Upper lobe of right lung (tissue), 1 donor: Measurements from ENCODE around the gene ANKRD63. TPM values are rescaled to one million over a fixed set of nuclear protein-coding genes. Genes with fewer than 3 reads are reported as not detected.

Experiments
- ATAC-seq: fragments of 200-7000 bp; cut with Tn5 transposase; one replicate; pipeline ENCODE4 v1.9.1; 2020; ENCODE audit warnings: mild to moderate bottlenecking, moderate library complexity
- DNase-seq: peaks from one replicate; pipeline ENCODE4 v3.0.0-alpha.2; 2020
- H3K27ac ChIP-seq: fragments of 200-600 bp; one replicate; pipeline ENCODE4 v1.8.0; 2022
- H3K27me3 ChIP-seq: fragments of 200-600 bp; one replicate; pipeline ENCODE4 v1.8.0; 2022; ENCODE audit warnings: mild to moderate bottlenecking
- H3K36me3 ChIP-seq: fragments of 200-600 bp; one replicate; pipeline ENCODE4 v1.8.0; 2022
- H3K4me1 ChIP-seq: fragments of 200-600 bp; one replicate; pipeline ENCODE4 v1.8.0; 2022
- H3K4me3 ChIP-seq: fragments of 200-600 bp; one replicate; pipeline ENCODE4 v1.8.0; 2022; ENCODE audit warnings: mild to moderate bottlenecking
- H3K9me3 ChIP-seq: fragments of 200-600 bp; one replicate; pipeline ENCODE4 v1.8.0; 2022
- intact Hi-C: fragments of 100-400 bp; cut with DNase I; formaldehyde crosslinking; loops from one replicate; pipeline ENCODE4 v1.11.0; 2022
- total RNA-seq: library from RNA; stranded (reverse); fragmentation: NEBNext Ultra II Directional; extraction: Animal tissue kit (Norgen Biotek cat#: 25700); gene quantifications from one replicate; pipeline ENCODE4 v1.2.1, GENCODE V29; 2021
- TF ChIP-seq, protein P1 (sequence below): fragments of 200-600 bp; IDR thresholded peaks from one replicate; pipeline ENCODE4 v1.8.0; 2022; ENCODE audit warnings: antibody characterized with exemption
- donor health status: DM: no; HTN: yes; CAD: no; lungs with severe emphysema.

The ANKRD63 gene
- total RNA-seq, 1 donor from 2014 or later, result not detected

- Histone ChIP-seq H3K4me3 (no peak overlapping the region), H3K4me1 (peaks cover 33% of the 10 kb centered on the region), H3K27ac (no peak overlapping the region), H3K36me3 (no peaks in the 10 kb centered on the region), H3K9me3 (no peaks in the 10 kb centered on the region), H3K27me3 (peaks cover 19% of the 10 kb centered on the region)
- no peak for ATAC-seq
- no peak for DNase-seq
- TF ChIP-seq, protein P1, sequence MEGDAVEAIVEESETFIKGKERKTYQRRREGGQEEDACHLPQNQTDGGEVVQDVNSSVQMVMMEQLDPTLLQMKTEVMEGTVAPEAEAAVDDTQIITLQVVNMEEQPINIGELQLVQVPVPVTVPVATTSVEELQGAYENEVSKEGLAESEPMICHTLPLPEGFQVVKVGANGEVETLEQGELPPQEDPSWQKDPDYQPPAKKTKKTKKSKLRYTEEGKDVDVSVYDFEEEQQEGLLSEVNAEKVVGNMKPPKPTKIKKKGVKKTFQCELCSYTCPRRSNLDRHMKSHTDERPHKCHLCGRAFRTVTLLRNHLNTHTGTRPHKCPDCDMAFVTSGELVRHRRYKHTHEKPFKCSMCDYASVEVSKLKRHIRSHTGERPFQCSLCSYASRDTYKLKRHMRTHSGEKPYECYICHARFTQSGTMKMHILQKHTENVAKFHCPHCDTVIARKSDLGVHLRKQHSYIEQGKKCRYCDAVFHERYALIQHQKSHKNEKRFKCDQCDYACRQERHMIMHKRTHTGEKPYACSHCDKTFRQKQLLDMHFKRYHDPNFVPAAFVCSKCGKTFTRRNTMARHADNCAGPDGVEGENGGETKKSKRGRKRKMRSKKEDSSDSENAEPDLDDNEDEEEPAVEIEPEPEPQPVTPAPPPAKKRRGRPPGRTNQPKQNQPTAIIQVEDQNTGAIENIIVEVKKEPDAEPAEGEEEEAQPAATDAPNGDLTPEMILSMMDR, result no peak
- intact Hi-C loops, result no loop called here
Measured at GRCh38 chr15:40287505-40287904, 4.6 kb upstream of the ANKRD63 start.

DNA sequence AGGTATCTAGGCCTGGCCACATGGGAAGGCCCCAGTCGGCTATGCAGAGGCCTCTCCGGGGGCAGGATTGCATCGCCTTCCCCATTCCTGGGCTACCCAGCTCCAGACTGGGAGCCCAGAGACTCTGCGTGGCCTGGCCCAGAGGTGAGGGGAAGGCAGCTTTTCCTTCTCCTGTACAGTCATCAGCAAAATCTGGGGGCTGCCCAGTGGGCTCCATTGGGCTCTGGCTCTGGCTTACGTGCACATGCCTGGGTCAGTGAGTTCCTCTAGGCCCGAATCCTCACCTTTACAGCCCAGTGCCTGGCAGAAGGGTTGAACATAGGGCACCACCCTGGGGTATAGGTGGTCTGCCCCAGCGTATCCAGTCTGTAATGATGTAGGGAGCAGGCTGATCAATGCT lies 3.9 kb upstream of the ANKRD63 start:
- TF ChIP-seq, protein P1, result no peak
- DNase-seq (no peak), ATAC-seq (no peak)
- intact Hi-C loops, result no loop called here
- H3K36me3 ChIP-seq, result no peaks in the 10 kb centered on the region
- H3K9me3 ChIP-seq, result no peaks in the 10 kb centered on the region
- H3K27me3 ChIP-seq, result peaks cover 25% of the 10 kb centered on the region
- no peak overlapping the region for H3K4me3 ChIP-seq
- H3K27ac ChIP-seq, result no peak overlapping the region
- H3K4me1 ChIP-seq, result peaks cover 38% of the 10 kb centered on the region

- H3K4me3 ChIP-seq, result no peak overlapping the region
- no peaks in the 10 kb centered on the region for H3K36me3 ChIP-seq
- H3K27ac ChIP-seq, result no peak overlapping the region
- TF ChIP-seq, protein P1, result no peak
- intact Hi-C loops, result no loop called here
- no peak for ATAC-seq
- H3K4me1 ChIP-seq, result peaks cover 34% of the 10 kb centered on the region
- H3K27me3 ChIP-seq, result peaks cover 32% of the 10 kb centered on the region
- no peaks in the 10 kb centered on the region for H3K9me3 ChIP-seq
- DNase-seq, result no peak
Measured at GRCh38 chr15:40286061-40286532, 3.2 kb upstream of the ANKRD63 start.

DNA sequence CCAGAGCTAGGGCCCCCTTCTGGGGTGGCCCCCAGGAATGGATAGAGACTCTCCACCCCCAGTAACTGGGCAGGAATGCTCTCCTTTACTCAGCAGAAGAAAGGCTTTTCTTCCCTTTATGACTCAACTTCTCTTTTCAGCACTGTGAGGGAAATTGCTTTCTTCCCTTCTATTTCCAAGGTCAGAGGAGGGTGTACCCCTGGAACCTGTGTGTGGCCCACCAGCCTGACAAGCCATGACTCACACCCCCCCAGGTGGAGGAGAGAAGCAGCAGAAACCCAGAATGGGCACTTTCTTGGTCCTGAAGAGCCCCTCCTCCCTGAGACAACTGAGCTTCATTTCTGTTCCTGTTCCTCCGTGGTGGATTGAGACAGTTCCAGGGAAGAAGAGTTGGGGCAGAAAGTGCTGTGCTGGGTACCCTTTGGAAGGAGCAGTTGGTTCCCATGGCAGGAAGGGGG lies 2.7 kb upstream of the ANKRD63 start:
- Histone ChIP-seq H3K4me3 (no peak overlapping the region), H3K9me3 (no peaks in the 10 kb centered on the region), H3K27me3 (peaks cover 37% of the 10 kb centered on the region), H3K27ac (no peak overlapping the region), H3K36me3 (no peaks in the 10 kb centered on the region), H3K4me1 (peaks cover 31% of the 10 kb centered on the region)
- TF ChIP-seq, protein P1, result no peak
- ATAC-seq, result no peak
- no peak for DNase-seq
- intact Hi-C loops, result no loop called here

- ATAC-seq, result no peak
- H3K4me1 ChIP-seq, result peaks cover 31% of the 10 kb centered on the region
- H3K4me3 ChIP-seq, result no peak overlapping the region
- H3K36me3 ChIP-seq, result no peaks in the 10 kb centered on the region
- TF ChIP-seq, protein P1, result no peak
- H3K27ac ChIP-seq, result no peak overlapping the region
- intact Hi-C loops, result no loop called here
- H3K9me3 ChIP-seq, result no peaks in the 10 kb centered on the region
- H3K27me3 ChIP-seq, result peaks cover 42% of the 10 kb centered on the region
- no peak for DNase-seq
Measured at GRCh38 chr15:40285151-40285550, 2.3 kb upstream of the ANKRD63 start.
